GOT3 (cell line): ENCODE results near the gene NIPSNAP2.
"Not testable (repeated sequence)": the region's sequence is repeated elsewhere in the genome, so short reads cannot be mapped to it uniquely, and the experiment has no call there.

Source experiments
- DNase-seq: peaks from one replicate; lab custom pipeline; 2025; ENCODE audit warnings: mixed read lengths; lab: John Stamatoyannopoulos, UW

The NIPSNAP2 gene

DNA sequence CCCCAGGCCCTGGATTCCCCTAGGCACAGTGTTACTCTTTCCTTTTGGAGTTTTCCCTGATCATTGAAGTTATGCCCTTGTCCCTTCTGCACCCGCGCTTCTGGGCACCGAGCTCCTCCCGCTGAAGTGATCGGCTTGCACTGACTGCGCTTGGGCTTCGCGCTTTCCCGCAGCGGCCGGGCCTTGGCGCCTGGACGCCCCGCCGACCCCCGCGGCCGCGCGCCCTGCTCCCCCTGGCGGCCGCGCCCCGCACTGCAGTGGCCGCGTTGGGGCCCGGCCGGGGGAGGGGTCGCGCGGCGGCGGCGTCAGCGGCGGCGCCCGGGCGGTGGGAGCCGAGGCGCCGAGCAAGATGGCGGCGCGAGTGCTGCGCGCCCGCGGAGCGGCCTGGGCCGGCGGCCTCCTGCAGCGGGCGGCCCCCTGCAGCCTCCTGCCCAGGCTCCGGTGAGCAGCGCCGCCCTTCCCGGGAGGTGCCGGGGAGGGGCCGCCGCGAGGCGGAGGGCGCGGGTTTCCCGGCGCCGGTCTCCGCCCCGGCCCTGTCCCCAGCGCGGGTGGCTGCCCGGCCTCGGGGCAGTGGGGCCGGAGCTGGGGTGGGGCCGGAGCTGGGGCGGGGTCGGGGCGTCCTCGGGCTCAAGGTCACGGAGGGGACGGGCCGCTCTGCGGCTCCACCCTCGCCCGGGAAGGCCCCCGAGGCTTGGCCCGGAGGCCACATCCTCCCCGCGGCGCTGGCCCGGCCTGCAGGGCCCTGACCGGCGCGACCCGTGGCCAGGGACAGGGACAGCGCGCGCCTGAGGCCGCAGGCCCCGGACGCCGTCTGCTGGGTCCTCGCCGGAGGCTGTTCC lies at the start of gene NIPSNAP2:
NIPSNAP2 (plus strand) TSS at position 325 of the 839 bp plus-strand sequence; CDS start at position 350, 25 bp downstream.
- DNase-seq: peak; percentile 77

DNA sequence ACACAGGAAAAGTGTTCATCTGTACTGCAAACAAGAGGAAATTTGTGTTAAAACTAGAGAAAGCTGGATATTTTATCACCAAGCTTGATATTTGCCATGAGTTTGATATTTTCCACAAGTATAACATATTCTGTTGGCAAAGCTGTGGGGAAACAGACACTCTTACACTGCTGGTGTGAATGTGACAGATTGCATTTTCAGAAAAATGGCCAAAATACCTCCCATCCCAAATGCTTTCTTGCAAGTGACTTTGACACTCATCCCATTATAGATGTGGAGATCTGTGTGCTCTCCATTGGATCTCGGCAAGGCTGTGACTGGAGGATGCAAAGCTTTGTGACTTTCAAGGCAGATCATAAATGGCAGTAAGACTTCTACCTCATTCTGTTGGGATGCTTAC lies 46.6 kb upstream of the NIPSNAP2 start:
- DNase-seq: no peak

DNA sequence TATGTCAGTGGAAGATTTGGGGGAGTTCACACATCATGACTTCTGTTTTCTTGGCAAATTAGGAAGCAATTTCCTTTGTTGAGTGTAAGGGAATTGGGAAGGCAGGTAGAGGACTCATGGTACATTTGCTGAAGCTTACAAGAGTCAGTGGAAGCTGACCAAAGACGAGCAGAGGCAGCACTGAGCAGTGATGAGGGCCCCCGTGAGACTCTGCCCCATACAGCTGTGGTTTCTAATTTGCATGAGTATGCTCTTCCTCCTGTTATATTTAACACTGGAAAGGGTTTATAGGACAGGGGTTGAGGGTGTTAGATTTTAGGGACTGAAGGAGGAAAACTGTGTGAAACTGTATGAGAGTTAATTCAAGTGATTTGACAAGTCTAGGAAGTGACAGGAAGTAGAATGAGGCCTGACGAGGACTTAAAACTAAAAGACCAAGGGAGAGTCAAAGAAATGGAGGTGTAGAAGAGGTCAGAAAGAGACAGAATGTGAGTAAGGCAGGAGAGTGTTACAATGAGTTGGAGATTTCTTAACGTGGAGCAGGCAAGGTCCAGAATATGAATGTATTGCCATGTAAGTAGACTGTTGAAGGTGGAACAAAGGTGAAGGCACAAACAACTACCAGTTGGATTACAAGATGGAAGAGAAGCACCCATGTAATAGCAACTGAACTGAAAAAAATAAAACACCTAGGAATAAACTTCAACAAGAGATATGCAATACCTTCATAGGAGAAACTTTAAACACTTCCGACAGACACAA lies 36.2 kb upstream of the NIPSNAP2 start:
- no peak for DNase-seq

DNA sequence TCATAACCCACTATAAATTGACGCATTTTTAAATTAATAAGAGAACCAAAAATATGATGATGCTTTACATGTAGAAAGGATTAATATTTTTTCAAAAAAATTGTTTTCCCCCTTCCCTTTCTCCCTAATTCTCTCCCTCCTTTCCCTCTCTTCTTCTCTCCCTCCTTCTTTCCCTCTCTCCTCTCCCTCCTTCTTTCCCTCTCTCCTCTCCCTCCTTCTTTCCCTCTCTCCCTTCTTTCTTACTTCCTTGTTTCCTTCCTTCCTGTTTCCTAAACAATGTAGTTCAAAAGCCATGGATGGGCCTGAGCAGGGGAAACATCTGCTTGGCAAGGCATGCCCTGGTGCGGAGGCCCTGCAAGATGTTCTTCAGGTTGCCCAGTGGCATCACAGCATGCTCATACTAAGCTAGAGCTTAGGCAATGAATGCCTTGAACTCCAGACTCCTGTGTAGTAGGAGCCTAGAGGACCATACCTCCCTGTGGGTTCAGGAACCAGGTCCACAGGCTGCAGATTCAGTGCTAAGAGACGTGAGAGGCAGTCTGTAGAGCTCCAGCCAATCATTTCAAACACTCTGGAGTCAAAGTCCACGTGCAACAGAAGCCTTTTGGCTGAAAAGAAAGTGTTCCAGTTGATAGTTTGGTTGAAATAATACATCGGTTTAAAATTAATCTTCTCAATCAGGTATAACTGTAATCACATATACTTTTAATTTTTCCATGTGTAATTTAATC lies 32.8 kb upstream of the NIPSNAP2 start:
- no peak for DNase-seq

DNA sequence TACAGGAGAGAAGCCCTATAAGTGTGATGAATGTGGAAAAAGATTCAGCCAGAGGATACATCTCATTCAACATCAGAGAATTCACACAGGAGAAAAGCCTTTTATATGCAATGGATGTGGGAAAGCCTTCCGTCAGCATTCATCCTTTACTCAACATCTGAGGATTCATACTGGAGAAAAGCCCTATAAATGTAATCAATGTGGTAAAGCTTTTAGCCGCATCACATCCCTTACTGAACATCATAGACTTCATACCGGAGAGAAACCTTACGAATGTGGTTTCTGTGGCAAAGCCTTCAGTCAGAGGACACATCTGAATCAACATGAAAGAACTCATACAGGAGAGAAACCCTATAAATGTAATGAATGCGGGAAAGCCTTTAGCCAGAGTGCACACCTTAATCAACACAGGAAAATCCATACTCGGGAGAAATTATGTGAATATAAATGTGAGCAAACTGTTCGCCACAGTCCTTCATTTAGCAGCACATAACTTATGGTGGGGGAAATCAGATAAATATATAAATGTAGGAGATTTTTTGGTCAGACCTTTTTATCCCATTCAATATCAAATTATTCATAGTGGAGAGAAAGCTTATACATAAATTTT lies 24.8 kb upstream of the NIPSNAP2 start:
- DNase-seq: no peak

DNA sequence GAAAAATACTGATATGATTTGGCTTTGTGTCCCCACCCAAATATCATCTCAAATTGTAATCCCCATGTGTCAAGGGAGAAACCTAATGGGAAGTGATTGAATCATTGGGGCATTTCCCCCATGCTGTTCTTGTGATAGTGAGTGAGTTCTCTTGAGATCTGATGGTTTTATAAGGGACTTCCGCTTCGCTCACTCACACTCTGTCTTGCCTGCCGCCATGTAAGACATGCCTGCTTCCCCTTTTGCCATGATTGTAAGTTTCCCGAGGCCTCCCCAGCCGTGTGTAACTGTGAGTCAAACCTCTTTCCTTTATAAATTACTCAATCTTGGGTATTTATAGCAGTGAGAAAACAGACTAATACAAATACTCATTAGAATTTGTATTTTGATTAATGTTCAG lies 17.8 kb upstream of the NIPSNAP2 start:
- no peak for DNase-seq

DNA sequence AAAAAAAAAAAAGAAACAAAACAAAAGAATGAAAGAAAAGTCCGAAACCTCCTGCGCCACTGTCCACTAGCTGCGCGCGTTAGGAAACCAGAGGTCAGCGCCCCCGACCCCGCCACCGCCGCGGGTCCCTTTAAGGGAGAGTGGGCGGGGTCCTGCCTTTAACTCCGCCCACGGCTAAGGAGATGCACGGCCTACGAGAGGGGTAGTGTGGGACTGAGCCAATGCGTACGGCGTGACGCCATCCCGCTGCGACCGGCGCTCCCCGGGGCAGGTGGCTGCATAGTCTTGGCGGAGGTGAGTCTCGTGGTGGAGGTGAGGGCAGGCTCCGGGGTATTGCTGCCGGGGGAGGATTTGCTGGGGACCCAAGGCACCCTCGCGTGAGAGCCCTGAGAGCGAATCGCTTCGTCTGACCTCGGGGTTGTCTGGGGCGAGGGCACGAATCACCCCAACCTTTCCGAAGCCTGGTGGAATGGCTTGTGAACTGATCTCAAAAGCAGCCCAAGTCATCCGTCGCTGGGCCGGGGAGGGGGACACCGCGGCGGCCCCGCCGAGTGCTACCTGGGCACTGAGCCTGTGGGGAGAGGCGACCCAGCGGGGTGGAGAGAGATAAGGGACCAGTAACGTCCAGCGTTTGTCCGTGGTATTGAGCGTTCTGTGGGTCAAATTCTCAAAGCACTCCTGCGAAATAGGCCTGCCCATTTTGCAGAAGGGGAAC lies 12.6 kb upstream of the NIPSNAP2 start, which contains the start of gene MRPS17:
MRPS17 (plus strand) TSS at position 241 of the 715 bp plus-strand sequence. CDS start 1,319 bp downstream, outside the sequence.
- peak; percentile 73 for DNase-seq

DNA sequence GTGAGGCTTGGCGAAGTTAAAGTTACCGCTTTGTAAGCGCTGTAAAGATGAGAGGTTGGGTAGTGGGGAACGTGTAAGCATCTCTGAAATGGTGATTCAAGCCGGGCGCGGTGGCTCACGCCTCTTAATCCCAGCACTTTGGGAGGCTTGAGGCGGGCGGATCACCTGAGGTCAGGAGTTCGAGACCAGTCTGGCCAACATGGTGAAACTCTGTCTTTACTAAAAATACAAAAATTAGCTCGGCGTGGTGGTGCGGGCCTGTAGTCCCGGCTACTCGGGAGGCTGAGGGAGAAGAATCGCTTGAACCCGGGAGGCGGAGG lies 12.1 kb upstream of the NIPSNAP2 start:
- DNase-seq: not testable (repeated sequence)

DNA sequence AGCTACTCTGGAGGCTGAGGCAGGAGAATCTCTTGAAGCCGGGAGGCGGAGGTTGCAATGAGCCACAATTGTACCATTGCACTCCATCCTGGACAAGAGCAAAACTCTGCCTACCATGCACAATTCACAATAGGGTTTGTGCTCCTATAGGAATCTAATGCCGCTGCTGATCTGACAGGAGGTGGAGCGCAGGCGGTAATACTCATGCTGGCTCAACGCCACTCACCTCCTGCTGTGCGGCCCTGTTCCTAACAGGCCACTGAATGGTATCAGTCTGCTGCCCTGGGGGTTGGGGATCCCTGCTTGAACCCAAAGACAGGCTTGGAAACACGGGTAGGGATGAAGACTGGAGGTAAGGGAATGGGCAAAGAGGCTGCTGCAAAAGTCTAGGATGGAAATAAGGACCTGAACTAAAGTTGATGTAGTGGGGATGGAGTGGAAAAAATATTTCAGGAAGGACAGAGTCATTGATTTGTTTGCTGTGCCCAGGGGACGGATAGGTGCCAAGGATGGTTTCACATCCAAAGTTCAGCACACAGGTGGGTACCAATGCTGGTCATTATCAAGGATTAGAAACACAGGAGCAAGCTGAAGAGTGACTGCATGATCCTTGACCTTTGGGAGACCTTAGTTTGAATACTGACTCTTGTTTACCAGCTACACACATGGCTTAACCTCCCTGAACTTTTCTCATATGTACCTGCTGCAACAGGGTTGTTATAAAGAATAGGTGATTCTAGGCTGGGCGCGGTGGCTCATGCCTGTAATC lies 10.5 kb upstream of the NIPSNAP2 start:
- no peak for DNase-seq

DNA sequence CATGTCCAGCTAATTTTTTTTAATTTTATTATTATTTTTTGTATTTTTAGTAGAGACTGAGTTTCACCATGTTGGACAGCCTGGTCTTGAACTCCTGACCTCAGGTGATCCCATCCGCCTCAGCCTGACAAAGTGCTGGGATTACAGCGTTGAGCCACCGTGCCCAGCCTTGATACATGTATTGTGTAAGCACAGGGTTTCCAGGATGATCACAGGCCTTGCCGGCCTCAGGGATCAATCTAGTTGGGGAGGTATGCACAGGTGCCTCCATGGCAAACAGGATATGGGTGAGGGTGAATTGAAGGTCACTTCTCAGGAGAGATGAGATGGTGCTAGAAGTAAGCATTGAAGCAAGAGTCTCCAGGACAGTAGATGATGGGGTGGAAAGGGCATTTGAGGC lies 7.2 kb upstream of the NIPSNAP2 start:
- DNase-seq: no peak

DNA sequence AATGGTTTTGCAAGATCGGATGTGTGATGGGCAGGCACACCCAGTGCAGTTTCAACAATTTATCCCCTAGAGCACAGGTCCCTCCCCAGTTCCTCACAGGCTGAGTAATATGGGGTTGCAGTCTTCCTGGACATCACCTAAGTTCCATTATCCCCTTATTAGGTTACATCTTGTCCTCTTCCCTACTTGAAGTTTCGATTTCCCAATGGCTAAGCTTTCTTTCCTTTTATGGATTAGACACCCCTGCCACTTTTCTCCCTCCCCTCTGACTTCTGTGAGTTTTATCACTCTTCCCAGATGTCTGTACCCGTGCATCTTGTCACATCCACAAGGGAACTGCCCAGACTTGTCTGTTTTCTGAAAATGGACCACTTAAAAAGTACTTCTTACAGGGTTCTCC lies 2.4 kb upstream of the NIPSNAP2 start:
- DNase-seq: no peak

DNA sequence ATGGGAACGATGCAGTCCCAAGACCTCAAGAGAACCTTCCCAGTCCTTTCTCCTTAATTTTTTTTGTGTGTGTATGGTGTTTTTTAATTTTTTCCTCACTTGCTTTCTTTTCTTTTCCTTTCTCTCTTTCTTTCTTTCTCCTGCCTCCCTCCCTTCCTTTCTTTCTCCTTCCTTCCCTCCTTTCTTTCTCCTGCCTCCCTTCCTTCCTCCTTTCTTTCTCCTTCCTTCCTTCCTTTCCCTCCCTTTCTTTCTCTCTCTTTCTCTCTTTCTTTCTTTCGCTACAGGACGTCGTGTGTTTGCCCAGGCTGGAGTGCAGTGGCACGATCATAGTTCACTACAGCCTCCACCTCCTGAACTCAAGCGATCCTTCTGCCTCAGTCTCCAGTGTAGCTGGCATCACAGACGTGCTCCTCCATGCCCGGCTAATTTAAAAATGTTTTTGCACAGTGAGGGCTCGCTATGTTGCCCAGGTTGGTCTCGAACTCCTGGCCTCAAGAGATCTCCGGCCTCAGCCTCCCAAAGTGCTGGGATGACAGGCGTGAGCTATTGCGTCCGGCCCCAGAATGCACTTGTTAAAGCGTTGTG lies 709 bp upstream of the NIPSNAP2 start:
- no peak for DNase-seq

DNA sequence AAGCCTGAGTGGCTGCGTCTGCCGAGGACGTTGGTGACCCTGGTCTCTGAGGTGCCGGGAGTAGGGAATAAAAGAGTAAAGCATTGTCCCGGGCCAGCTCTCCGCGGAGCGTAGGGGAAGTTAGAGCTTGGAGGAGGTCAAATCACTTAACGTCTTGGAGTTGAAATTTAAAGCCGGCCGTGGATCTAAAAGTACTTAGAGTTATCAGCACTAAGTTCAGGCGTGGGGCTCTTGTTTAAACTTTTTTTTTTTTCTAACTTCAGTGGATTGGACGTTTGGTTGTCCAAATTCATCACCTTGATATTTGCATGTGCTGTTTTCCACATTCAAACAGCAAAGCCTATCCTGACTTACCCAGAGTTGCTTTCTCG lies 700 bp downstream of the NIPSNAP2 start:
- DNase-seq: no peak

DNA sequence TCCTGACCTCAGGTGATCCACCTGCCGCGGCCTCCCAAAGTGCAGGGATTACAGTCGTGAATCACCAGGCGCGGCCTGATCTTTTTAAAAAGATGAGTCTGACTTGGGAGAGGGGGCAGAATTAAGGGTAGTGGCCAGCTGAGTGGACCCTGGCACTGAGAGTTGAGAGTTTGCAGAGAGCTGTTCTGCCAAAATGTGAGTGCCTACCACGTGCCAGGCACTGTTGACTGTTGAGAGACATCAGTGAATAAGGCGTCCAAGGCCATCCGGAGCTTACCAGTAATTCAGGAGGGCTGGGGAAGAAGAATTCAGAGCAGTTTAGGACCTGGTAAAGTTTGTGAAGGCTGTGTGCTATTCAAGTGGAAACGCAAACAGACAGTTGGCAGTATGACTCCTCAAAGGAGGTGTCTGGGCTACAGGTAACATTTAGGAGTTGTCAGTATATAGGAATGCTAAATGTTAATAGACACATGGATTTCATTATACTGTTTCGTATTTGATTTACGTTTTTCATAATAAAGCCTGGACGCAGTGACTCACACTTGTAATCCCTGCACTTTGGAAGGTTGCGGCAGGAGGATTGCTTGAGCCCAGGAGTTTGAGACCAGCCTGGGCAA lies 1.5 kb downstream of the NIPSNAP2 start:
- DNase-seq: no peak

DNA sequence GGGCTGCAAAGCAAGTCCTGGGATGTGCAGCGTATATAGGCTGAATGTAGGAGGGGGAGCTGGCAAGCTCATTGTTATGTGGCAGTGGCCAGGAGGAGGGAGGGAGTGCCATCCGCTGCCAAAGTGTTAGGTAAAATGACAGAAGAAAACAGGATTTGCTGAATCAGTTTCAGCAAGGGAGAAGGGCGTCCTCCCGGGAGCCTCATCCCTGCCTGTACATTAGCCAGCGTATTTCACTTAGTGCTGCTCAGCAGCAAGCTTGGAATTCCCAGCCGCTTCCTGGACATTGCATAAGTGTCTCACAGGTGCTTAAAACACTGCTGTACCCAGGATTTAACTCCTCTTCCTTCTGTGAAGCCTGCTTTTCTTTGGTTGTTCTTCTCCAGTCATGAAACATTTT lies 2.5 kb downstream of the NIPSNAP2 start:
- DNase-seq: no peak

DNA sequence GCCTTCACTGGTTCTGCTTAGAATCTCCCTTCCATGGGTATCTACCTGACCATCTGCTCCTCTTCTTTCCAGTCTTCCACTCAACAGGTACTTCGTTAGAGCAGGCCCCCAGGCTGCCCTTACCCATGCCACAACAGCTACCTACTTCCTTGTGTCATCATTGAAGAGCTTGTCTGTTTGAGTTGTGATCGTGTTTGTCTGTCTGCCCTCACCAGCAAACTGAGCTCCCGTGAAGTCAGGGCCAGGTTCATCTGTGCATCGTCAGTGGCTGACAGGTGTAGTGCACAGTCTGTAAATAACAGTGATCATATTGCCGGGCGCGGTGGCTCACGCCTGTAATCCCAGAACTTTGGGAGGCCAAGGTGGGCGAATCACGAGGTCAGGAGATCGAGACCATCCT lies 5.0 kb downstream of the NIPSNAP2 start:
- no peak for DNase-seq

DNA sequence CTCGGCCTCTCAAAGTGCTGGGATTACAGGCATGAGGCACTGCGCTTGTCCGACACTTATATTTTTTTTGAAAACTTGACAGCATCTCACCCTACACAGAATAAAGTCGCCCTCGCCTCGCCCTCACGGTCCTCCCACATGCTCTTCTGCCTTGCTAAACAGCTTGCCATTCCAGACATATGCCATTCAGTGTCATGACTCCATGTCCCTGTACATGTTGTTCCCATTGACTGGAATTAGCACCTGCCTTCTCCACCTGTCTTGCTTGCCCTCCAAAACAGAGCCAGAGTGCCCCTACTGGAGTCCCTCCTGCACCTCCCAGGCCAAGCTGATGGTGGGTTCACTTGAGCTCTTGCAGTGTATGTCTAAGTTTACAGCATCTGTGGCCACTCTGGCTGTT lies 6.2 kb downstream of the NIPSNAP2 start:
- DNase-seq: no peak

DNA sequence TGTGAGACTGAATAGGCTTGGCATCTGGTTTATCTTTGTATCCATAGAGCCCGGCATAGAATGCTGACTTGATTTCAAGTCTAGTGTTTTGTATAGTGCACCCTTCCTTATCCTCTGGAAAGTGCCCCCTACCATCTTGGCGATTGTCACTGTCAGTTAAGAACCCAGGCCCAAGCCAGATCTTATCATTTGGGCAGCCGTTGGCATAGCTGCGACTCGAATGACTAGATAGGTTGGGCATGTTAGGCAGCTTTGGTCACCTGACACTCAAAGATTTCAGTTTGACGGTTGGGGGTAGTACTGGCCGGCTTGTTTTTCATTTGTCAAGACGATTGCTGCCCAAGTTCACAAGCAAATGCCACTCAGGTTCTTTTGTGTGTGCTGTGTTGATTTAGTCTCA lies 6.6 kb downstream of the NIPSNAP2 start:
- no peak for DNase-seq

DNA sequence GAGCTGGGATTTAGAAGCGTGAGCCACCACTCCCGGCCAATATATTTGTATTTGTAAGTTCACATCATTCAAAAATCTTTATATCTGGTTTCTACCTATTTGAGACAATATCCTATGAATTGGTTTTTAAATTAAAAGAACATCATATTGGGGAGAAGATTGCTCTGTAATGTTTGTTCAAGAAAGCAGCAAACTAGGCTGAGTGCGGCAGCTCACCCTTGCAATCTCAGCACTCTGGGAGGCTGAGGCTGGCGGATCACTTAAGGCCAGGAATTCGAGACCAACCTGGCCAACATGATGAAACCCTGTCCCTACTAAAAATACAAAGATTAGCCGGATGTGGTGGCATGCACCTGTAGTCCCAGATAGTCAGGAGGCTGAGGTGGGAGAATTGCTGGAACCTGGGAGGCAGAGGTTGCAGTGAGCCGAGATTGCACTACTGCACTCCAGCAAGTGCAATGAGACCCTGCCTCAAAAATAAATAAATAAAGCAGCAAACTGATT lies 9.4 kb downstream of the NIPSNAP2 start:
- DNase-seq: no peak
